ENCODE measurements around the gene LYPD6.

GRCh38 chr2:149393614-149394013 lies 63.2 kb downstream of the LYPD6 start:
- no peak for TF ChIP-seq YY1 (IDR thresholded peaks at IDR 0.05; ENCODE audit: low read depth)
- TF ChIP-seq CREB1 (IDR thresholded peaks at IDR 0.05; ENCODE audit: low read depth), result no peak
- TF ChIP-seq TEAD4 (IDR thresholded peaks at IDR 0.05), result no peak
- no peak for TF ChIP-seq USF1 (IDR thresholded peaks at IDR 0.05)
- TF ChIP-seq CEBPB (IDR thresholded peaks at IDR 0.05), result no peak
- no peak for TF ChIP-seq RAD21 (IDR thresholded peaks at IDR 0.05; ENCODE audit: low read depth)

All from Ishikawa (cell line).